Neural cell (in vitro differentiated cells): ENCODE data around the gene ADARB2. TPM values are rescaled to one million over a fixed set of nuclear protein-coding genes. Genes with fewer than 3 reads are reported as not detected.

Experiments used
- H2AFZ ChIP-seq: fragments of 200-600, 300-800 bp; sonication (generic), shearing (Covaris generic); 2 replicates; pipeline ENCODE4 v1.6.0; 2014; ENCODE audit warnings: low read depth, mild to moderate bottlenecking, antibody characterized with exemption, low read length, moderate library complexity
- H3F3A ChIP-seq: fragments of 200-600 bp; shearing (Covaris generic); 2 replicates; pipeline ENCODE4 v1.6.1; 2016; ENCODE audit warnings: mild to moderate bottlenecking, moderate library complexity, mixed read lengths, antibody characterized with exemption, low read length; ENCODE audit not compliant: insufficient read depth, poor library complexity, severe bottlenecking
- H3K27ac ChIP-seq: fragments of 200-600, 300-800 bp; sonication (generic), shearing (Covaris generic); 2 replicates; pipeline ENCODE4 v1.5.1; 2014; ENCODE audit warnings: mild to moderate bottlenecking, low read length, moderate library complexity
- H3K27me3 ChIP-seq: fragments of 300-800, 200-600 bp; sonication (generic), shearing (Covaris generic); 2 replicates; pipeline ENCODE4 v1.6.0; 2014; ENCODE audit warnings: mild to moderate bottlenecking, low read depth, low read length, moderate library complexity; ENCODE audit not compliant: insufficient read depth
- H3K36me3 ChIP-seq: fragments of 300-800, 200-600 bp; sonication (generic), shearing (Covaris generic); 2 replicates; pipeline ENCODE4 v1.5.1; 2014; ENCODE audit warnings: mild to moderate bottlenecking, antibody characterized with exemption, low read length, moderate library complexity; ENCODE audit not compliant: insufficient read depth
- H3K4me2 ChIP-seq: fragments of 300-800, 200-600 bp; sonication (generic), shearing (Covaris generic); 2 replicates; pipeline ENCODE4 v1.6.0; 2014; ENCODE audit warnings: mild to moderate bottlenecking, low read length
- H3K4me3 ChIP-seq: fragments of 300-800, 200-600 bp; sonication (generic), shearing (Covaris generic); 2 replicates; pipeline ENCODE4 v1.5.1; 2014; ENCODE audit warnings: mild to moderate bottlenecking, low read length, moderate library complexity
- H3K79me2 ChIP-seq: fragments of 200-600 bp; shearing (Covaris generic); replicated peaks from 2 replicates; pipeline ENCODE4 v1.6.0; 2014; ENCODE audit warnings: mild to moderate bottlenecking, low read length, moderate library complexity; ENCODE audit not compliant: insufficient read depth
- H3K9ac ChIP-seq: fragments of 300-800, 200-600 bp; sonication (generic), shearing (Covaris generic); 2 replicates; pipeline ENCODE4 v1.6.1; 2016; ENCODE audit warnings: mild to moderate bottlenecking, low read length, mixed read lengths
- H3K9me2 ChIP-seq: fragments of 200-600 bp; shearing (Covaris generic); 2 replicates; pipeline ENCODE4 v1.6.1; 2016; ENCODE audit warnings: mild to moderate bottlenecking, low read length, mixed read lengths; ENCODE audit not compliant: insufficient read depth
- H3K9me3 ChIP-seq: fragments of 200-600, 300-800 bp; sonication (generic), shearing (Covaris generic); 2 replicates; pipeline ENCODE4 v1.6.1; 2016; ENCODE audit warnings: mild to moderate bottlenecking, mixed run types, low read length, moderate library complexity, mixed read lengths
- H4K20me1 ChIP-seq: fragments of 200-600 bp; shearing (Covaris generic); 2 replicates; pipeline ENCODE4 v1.6.1; 2016; ENCODE audit warnings: mild to moderate bottlenecking, mixed run types; ENCODE audit not compliant: insufficient read depth
- CTCF ChIP-seq: fragments of 450-650 bp; IDR thresholded peaks from 2 replicates; pipeline ENCODE4 v1.5.1; 2014; ENCODE audit warnings: antibody characterized with exemption, mild to moderate bottlenecking, moderate library complexity; ENCODE audit not compliant: poor library complexity, severe bottlenecking
- EP300 ChIP-seq: fragments of 450-650 bp; conservative IDR thresholded peaks from 2 replicates; pipeline ENCODE4 v1.6.1; 2014; ENCODE audit warnings: antibody characterized with exemption, mild to moderate bottlenecking, moderate library complexity; ENCODE audit not compliant: poor library complexity, severe bottlenecking
- EZH2 ChIP-seq: fragments of 200-600, 300-800 bp; shearing (Covaris generic), sonication (generic); IDR thresholded peaks from 2 replicates; pipeline ENCODE4 v1.6.1; 2014; ENCODE audit warnings: antibody characterized with exemption, low read length, borderline replicate concordance, mild to moderate bottlenecking; ENCODE audit not compliant: insufficient read depth, poor library complexity, severe bottlenecking
- POLR2AphosphoS5 ChIP-seq: IDR thresholded peaks from 2 replicates; pipeline ENCODE4 v1.6.1; 2012
- RAD21 ChIP-seq: fragments of 450-650 bp; conservative IDR thresholded peaks from 2 replicates; pipeline ENCODE4 v1.6.1; 2014; ENCODE audit warnings: antibody characterized with exemption, mild to moderate bottlenecking, moderate library complexity
- REST ChIP-seq: IDR thresholded peaks from 2 replicates; pipeline ENCODE4 v1.6.1; 2012; ENCODE audit warnings: borderline replicate concordance
- SMC3 ChIP-seq: fragments of 450-650 bp; conservative IDR thresholded peaks from 2 replicates; pipeline ENCODE4 v1.6.1; 2014; ENCODE audit warnings: antibody characterized with exemption, mild to moderate bottlenecking, moderate library complexity; ENCODE audit not compliant: poor library complexity
- TAF1 ChIP-seq: IDR thresholded peaks from 2 replicates; pipeline ENCODE4 v1.6.1; 2012; ENCODE audit warnings: low read depth
- polyA plus RNA-seq: library from polyadenylated mRNA; depleted of rRNA; stranded (reverse); fragments of >200 nt; gene quantifications from 2 replicates; pipeline ENCODE4 v1.2.3, GENCODE V29; 2014

Gene ADARB2
- polyA plus RNA-seq, 1 donor from 2014 or later = 3.6 TPM

GRCh38 chr10:1308173-1308961, 429.0 kb downstream of the ADARB2 start:
- no peaks in the 10 kb centered on the region for H4K20me1 ChIP-seq
- TF ChIP-seq SMC3 (no peak), EP300 (no peak), TAF1 (no peak), EZH2 (no peak), CTCF (no peak), REST (no peak), RAD21 (no peak)
- no peak overlapping the region for H3K27ac ChIP-seq
- no peak overlapping the region for H3K9ac ChIP-seq
- no peaks in the 10 kb centered on the region for H3K9me3 ChIP-seq
- no peak overlapping the region for H3K4me3 ChIP-seq
- H3K36me3 ChIP-seq = no peaks in the 10 kb centered on the region
- no peak overlapping the region for H3K4me2 ChIP-seq
- no peak overlapping the region for H2AFZ ChIP-seq
- no peaks in the 10 kb centered on the region for H3K27me3 ChIP-seq
- no peaks in the 10 kb centered on the region for H3K9me2 ChIP-seq
- no peaks in the 10 kb centered on the region for H3K79me2 ChIP-seq
- H3F3A ChIP-seq = no peaks in the 10 kb centered on the region

GRCh38 chr10:1301143-1301542, 436.2 kb downstream of the ADARB2 start:
- H3F3A ChIP-seq = no peaks in the 10 kb centered on the region
- no peak overlapping the region for H2AFZ ChIP-seq
- H4K20me1 ChIP-seq = no peaks in the 10 kb centered on the region
- no peaks in the 10 kb centered on the region for H3K9me3 ChIP-seq
- H3K4me3 ChIP-seq = no peak overlapping the region
- no peaks in the 10 kb centered on the region for H3K27me3 ChIP-seq
- no peaks in the 10 kb centered on the region for H3K36me3 ChIP-seq
- H3K79me2 ChIP-seq = no peaks in the 10 kb centered on the region
- TF ChIP-seq POLR2AphosphoS5 (no peak), CTCF (no peak), RAD21 (no peak), REST (no peak), EZH2 (no peak), SMC3 (no peak)
- no peak overlapping the region for H3K9ac ChIP-seq
- H3K27ac ChIP-seq = no peak overlapping the region
- no peak overlapping the region for H3K4me2 ChIP-seq
- H3K9me2 ChIP-seq = no peaks in the 10 kb centered on the region
